ENCODE data around the gene CDH13. TPM values are rescaled to one million over a fixed set of nuclear protein-coding genes. Genes with fewer than 3 reads are reported as not detected.

The CDH13 gene
- total and polyA plus RNA-seq, 2 donors (not counting 1 experiment from before 2014, with no cell fraction given): 27.6 to 96.7 TPM

DNA sequence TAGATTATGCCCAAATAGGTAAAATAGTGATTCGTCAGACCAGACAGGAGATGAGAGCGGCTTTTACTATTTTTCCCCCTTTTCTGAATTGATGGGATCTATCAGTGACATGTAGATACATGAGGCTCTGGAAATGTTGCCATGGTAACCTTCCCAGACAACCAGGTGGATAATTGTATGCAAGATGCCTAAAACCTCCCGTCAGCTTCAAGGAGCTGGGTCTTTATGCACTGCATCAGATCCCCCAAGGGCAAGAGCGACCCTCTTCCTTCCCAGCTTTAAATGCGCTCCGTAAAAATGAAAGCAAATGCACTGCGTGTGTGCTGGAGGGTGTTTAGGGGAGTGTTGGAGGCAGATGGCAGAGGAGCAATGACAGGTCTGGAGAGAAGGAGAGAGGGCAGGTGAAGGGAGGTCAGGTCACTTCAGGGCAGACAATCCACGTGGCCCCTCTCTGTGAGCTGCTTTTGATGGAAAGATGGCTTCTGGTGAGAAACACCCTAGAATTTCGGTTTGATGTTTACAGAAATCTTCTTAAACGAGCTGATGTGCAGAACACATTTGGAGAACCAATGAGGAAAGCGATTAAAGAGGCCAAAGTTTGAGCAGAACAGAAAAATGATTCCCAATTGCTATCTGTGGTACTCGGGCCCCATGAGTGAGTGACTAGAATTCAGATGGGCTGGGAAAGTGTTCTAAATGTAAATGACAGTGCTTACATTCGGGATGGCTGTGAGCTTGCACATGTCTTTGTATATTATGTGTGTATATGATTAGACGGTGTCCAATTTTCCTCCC is 719.3 kb downstream of the CDH13 start:
- no peaks in the 10 kb centered on the region for H3K4me1 ChIP-seq (ENCODE audit: control insufficient read depth, extremely low read depth, insufficient read depth, low read length)
- no peaks in the 10 kb centered on the region for H3K9me3 ChIP-seq (ENCODE audit: control insufficient read depth, insufficient read depth, low read depth, low read length)
- peak overlapping the region; percentile 80 for H2AFZ ChIP-seq (ENCODE audit: low read length)
- TF ChIP-seq, protein P1, sequence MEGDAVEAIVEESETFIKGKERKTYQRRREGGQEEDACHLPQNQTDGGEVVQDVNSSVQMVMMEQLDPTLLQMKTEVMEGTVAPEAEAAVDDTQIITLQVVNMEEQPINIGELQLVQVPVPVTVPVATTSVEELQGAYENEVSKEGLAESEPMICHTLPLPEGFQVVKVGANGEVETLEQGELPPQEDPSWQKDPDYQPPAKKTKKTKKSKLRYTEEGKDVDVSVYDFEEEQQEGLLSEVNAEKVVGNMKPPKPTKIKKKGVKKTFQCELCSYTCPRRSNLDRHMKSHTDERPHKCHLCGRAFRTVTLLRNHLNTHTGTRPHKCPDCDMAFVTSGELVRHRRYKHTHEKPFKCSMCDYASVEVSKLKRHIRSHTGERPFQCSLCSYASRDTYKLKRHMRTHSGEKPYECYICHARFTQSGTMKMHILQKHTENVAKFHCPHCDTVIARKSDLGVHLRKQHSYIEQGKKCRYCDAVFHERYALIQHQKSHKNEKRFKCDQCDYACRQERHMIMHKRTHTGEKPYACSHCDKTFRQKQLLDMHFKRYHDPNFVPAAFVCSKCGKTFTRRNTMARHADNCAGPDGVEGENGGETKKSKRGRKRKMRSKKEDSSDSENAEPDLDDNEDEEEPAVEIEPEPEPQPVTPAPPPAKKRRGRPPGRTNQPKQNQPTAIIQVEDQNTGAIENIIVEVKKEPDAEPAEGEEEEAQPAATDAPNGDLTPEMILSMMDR (conservative IDR thresholded peaks at IDR 0.05 in 1 of 2, IDR thresholded peaks at IDR 0.05 in 1 of 2; ENCODE audit: low read depth in 1 of 2, low read length in 2 of 2): no peak
- TF ChIP-seq EZH2 (IDR thresholded peaks at IDR 0.05; ENCODE audit: low read length, missing control alignments): no peak
- no peak overlapping the region for H3K27ac ChIP-seq (ENCODE audit: insufficient read depth, low read length)
- H3K4me2 ChIP-seq (ENCODE audit: extremely low read depth, insufficient read depth, low read length): peak overlapping the region; percentile 81
- H3K4me3 ChIP-seq (replicated peaks in 1 of 4; ENCODE audit: control extremely low read depth in 1 of 4, insufficient read depth in 1 of 4, low read depth in 3 of 4, low read length in 4 of 4): peak overlapping the region in 3 of 4 experiments; percentile 35 to 50 (median 39)
- H3K79me2 ChIP-seq (ENCODE audit: control insufficient read depth, insufficient read depth, low read length): no peaks in the 10 kb centered on the region
- H3K9ac ChIP-seq (ENCODE audit: insufficient read depth, low read length): no peak overlapping the region
- no peaks in the 10 kb centered on the region for H3K36me3 ChIP-seq (ENCODE audit: control insufficient read depth, insufficient read depth, low read length)
- no peaks in the 10 kb centered on the region for H3K27me3 ChIP-seq (ENCODE audit: control insufficient read depth, insufficient read depth, low read length)
- no peak for DNase-seq (ENCODE audit: low read depth in 2 of 2)
- no peaks in the 10 kb centered on the region for H4K20me1 ChIP-seq (ENCODE audit: control insufficient read depth, extremely low read depth, insufficient read depth, low read length)

DNA sequence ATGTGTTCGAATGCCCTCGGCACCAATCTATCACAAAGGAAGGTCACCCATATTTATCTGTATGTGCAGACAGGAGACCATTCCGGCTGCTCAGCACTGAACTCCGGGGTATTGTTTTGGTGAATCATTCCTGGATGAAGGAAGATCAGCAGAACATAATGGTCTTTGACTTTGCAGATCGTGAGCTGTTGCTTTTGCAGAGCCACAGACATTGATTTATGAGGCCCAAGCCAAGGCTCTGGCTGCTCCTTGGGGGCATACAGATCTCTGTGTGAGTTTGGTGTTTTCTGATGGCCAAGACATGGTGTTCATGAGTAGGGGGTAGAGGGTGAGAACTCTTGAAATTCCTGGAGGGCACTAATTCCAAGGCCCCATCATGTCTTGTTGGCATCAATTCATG is 722.2 kb downstream of the CDH13 start:
- H3K4me3 ChIP-seq (replicated peaks in 1 of 4; ENCODE audit: control extremely low read depth in 1 of 4, insufficient read depth in 1 of 4, low read depth in 3 of 4, low read length in 4 of 4): no peak overlapping the region
- peak in 1 of 2 donors; percentile 48 for DNase-seq (ENCODE audit: low read depth in 2 of 2)
- H3K79me2 ChIP-seq (ENCODE audit: control insufficient read depth, insufficient read depth, low read length): no peaks in the 10 kb centered on the region
- H3K27me3 ChIP-seq (ENCODE audit: control insufficient read depth, insufficient read depth, low read length): no peaks in the 10 kb centered on the region
- no peaks in the 10 kb centered on the region for H3K4me1 ChIP-seq (ENCODE audit: control insufficient read depth, extremely low read depth, insufficient read depth, low read length)
- H4K20me1 ChIP-seq (ENCODE audit: control insufficient read depth, extremely low read depth, insufficient read depth, low read length): no peaks in the 10 kb centered on the region
- H3K9me3 ChIP-seq (ENCODE audit: control insufficient read depth, insufficient read depth, low read depth, low read length): no peaks in the 10 kb centered on the region
- no peaks in the 10 kb centered on the region for H3K36me3 ChIP-seq (ENCODE audit: control insufficient read depth, insufficient read depth, low read length)
- H3K9ac ChIP-seq (ENCODE audit: insufficient read depth, low read length): no peak overlapping the region
- TF ChIP-seq EZH2 (IDR thresholded peaks at IDR 0.05; ENCODE audit: low read length, missing control alignments): no peak
- TF ChIP-seq, protein P1 (conservative IDR thresholded peaks at IDR 0.05 in 1 of 2, IDR thresholded peaks at IDR 0.05 in 1 of 2; ENCODE audit: low read depth in 1 of 2, low read length in 2 of 2): no peak
- no peak overlapping the region for H2AFZ ChIP-seq (ENCODE audit: low read length)
- H3K27ac ChIP-seq (ENCODE audit: insufficient read depth, low read length): no peak overlapping the region
- no peak overlapping the region for H3K4me2 ChIP-seq (ENCODE audit: extremely low read depth, insufficient read depth, low read length)

DNA sequence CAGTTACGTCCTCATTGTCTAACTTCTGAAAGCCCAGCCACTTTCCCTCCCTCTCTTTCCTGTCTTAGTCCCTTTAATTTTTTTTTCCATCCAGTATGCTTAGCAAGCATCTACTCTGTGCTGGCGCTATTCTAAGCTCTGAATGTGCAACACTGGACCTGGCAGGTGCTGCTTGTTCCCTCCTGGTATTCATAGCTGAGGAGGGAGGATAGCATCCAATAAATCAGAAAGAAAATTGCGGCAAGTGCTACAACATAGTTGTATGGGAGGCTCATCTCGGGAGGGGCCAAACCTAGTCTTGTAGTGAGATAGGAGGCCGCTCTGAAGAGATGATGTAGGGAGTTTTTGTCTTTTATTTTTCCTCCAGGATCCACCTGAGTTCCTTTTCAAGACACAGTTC is 723.7 kb downstream of the CDH13 start:
- no peaks in the 10 kb centered on the region for H4K20me1 ChIP-seq (ENCODE audit: control insufficient read depth, extremely low read depth, insufficient read depth, low read length)
- H3K4me2 ChIP-seq (ENCODE audit: extremely low read depth, insufficient read depth, low read length): no peak overlapping the region
- no peak overlapping the region for H3K27ac ChIP-seq (ENCODE audit: insufficient read depth, low read length)
- H3K9ac ChIP-seq (ENCODE audit: insufficient read depth, low read length): no peak overlapping the region
- DNase-seq (ENCODE audit: low read depth in 2 of 2): no peak
- no peak overlapping the region for H3K4me3 ChIP-seq (replicated peaks in 1 of 4; ENCODE audit: control extremely low read depth in 1 of 4, insufficient read depth in 1 of 4, low read depth in 3 of 4, low read length in 4 of 4)
- no peaks in the 10 kb centered on the region for H3K79me2 ChIP-seq (ENCODE audit: control insufficient read depth, insufficient read depth, low read length)
- no peaks in the 10 kb centered on the region for H3K36me3 ChIP-seq (ENCODE audit: control insufficient read depth, insufficient read depth, low read length)
- H3K4me1 ChIP-seq (ENCODE audit: control insufficient read depth, extremely low read depth, insufficient read depth, low read length): no peaks in the 10 kb centered on the region
- H2AFZ ChIP-seq (ENCODE audit: low read length): no peak overlapping the region
- no peaks in the 10 kb centered on the region for H3K9me3 ChIP-seq (ENCODE audit: control insufficient read depth, insufficient read depth, low read depth, low read length)
- TF ChIP-seq, protein P1 (conservative IDR thresholded peaks at IDR 0.05 in 1 of 2, IDR thresholded peaks at IDR 0.05 in 1 of 2; ENCODE audit: low read depth in 1 of 2, low read length in 2 of 2): no peak
- no peak for TF ChIP-seq EZH2 (IDR thresholded peaks at IDR 0.05; ENCODE audit: low read length, missing control alignments)
- H3K27me3 ChIP-seq (ENCODE audit: control insufficient read depth, insufficient read depth, low read length): no peaks in the 10 kb centered on the region

All from fibroblast of lung (primary cell).